ENCODE data around the gene PARD3.
"Not testable (repeated sequence)": the region's sequence is repeated elsewhere in the genome, so short reads cannot be mapped to it uniquely, and the experiment has no call there.

The PARD3 gene

GRCh38 chr10:34759837-34760215, 55.3 kb downstream of the PARD3 start:
- in situ Hi-C loops (cut with HindIII; ENCODE audit: low sequenced_read_pairs) = no loop called here
- no peak for TF ChIP-seq CTCF (IDR thresholded peaks at IDR 0.05; ENCODE audit: low read depth, low read length)
- no peak overlapping the region for H3K4me3 ChIP-seq (ENCODE audit: low read depth, low read length)
- no peak for DNase-seq (ENCODE audit: low read depth, low spot score)

- in situ Hi-C loops (cut with HindIII; ENCODE audit: low sequenced_read_pairs) = no loop called here
- TF ChIP-seq CTCF (IDR thresholded peaks at IDR 0.05; ENCODE audit: low read depth, low read length) = no peak
- H3K4me3 ChIP-seq (ENCODE audit: low read depth, low read length) = no peak overlapping the region
- DNase-seq (ENCODE audit: low read depth, low spot score) = no peak
Measured at GRCh38 chr10:34759161-34759836, 55.8 kb downstream of the PARD3 start.

GRCh38 chr10:34758447-34758996, 56.6 kb downstream of the PARD3 start:
- H3K4me3 ChIP-seq (ENCODE audit: low read depth, low read length) = no peak overlapping the region
- in situ Hi-C loops (cut with HindIII; ENCODE audit: low sequenced_read_pairs) = no loop called here
- no peak for TF ChIP-seq CTCF (IDR thresholded peaks at IDR 0.05; ENCODE audit: low read depth, low read length)
- DNase-seq (ENCODE audit: low read depth, low spot score) = peak; percentile 85

GRCh38 chr10:34757933-34758332, 57.2 kb downstream of the PARD3 start:
- in situ Hi-C loops (cut with HindIII; ENCODE audit: low sequenced_read_pairs) = no loop called here
- TF ChIP-seq CTCF (IDR thresholded peaks at IDR 0.05; ENCODE audit: low read depth, low read length) = no peak
- H3K4me3 ChIP-seq (ENCODE audit: low read depth, low read length) = no peak overlapping the region
- DNase-seq (ENCODE audit: low read depth, low spot score) = no peak

- H3K4me3 ChIP-seq (ENCODE audit: low read depth, low read length); in situ Hi-C loops (cut with HindIII; ENCODE audit: low sequenced_read_pairs); DNase-seq (ENCODE audit: low read depth, low spot score): not testable (repeated sequence)
Measured at GRCh38 chr10:34757181-34757580, 57.9 kb downstream of the PARD3 start.

- in situ Hi-C loops (cut with HindIII; ENCODE audit: low sequenced_read_pairs) = no loop called here
- DNase-seq (ENCODE audit: low read depth, low spot score) = no peak
- no peak for TF ChIP-seq CTCF (IDR thresholded peaks at IDR 0.05; ENCODE audit: low read depth, low read length)
- no peak overlapping the region for H3K4me3 ChIP-seq (ENCODE audit: low read depth, low read length)
Measured at GRCh38 chr10:34756584-34756983, 58.5 kb downstream of the PARD3 start.

GRCh38 chr10:34753014-34753757, 61.9 kb downstream of the PARD3 start:
- in situ Hi-C loops (cut with HindIII; ENCODE audit: low sequenced_read_pairs) = no loop called here
- DNase-seq (ENCODE audit: low read depth, low spot score) = no peak
- TF ChIP-seq CTCF (IDR thresholded peaks at IDR 0.05; ENCODE audit: low read depth, low read length) = no peak
- H3K4me3 ChIP-seq (ENCODE audit: low read depth, low read length) = no peak overlapping the region
